ENCODE measurements around the gene NHS. TPM values are rescaled to one million over a fixed set of nuclear protein-coding genes. Genes with fewer than 3 reads are reported as not detected.
A peak's percentile ranks its signal among the peaks of the same experiment; 100 is the strongest.

NHS gene
- total RNA-seq, 1 experiment from 2014 or later: 6.2 TPM

- Mint-ChIP-seq H3K9me3 (ENCODE audit: unreplicated experiment) (no peaks in the 10 kb centered on the region), H3K36me3 (ENCODE audit: insufficient read depth, unreplicated experiment) (no peaks in the 10 kb centered on the region), H3K4me3 (ENCODE audit: unreplicated experiment) (no peak overlapping the region), H3K27me3 (ENCODE audit: insufficient read depth, unreplicated experiment) (peaks cover 13% of the 10 kb centered on the region), H3K27ac (ENCODE audit: low read depth, unreplicated experiment) (no peak overlapping the region), H3K4me1 (ENCODE audit: insufficient read depth, unreplicated experiment) (peaks cover 27% of the 10 kb centered on the region)
- BruUV-seq (replicated peaks): no TSS peak
- POLR2A ChIA-PET: interaction anchor here (1.0 to 1.7 kb wide), 2 partner anchors 8 to 36 kb away, joined by 4 to 5 read pairs; no protein-coding TSS in a partner anchor
- no peak for DNase-seq (ENCODE audit: unreplicated experiment)
- intact Hi-C loops (cut with micrococcal nuclease): no loop called here
- TF ChIP-seq CTCF (IDR thresholded peaks at IDR 0.05; ENCODE audit: unreplicated experiment): no peak
- CTCF ChIA-PET: interaction anchor here (0.6 to 2.6 kb wide), 4 partner anchors 30 to 307 kb away, joined by 3 to 9 read pairs (median 4); no protein-coding TSS in a partner anchor
Observed at GRCh38 chrX:17549107-17549651, 174.2 kb downstream of the NHS start.

- H3K27ac Mint-ChIP-seq (ENCODE audit: low read depth, unreplicated experiment): no peak overlapping the region
- no peak for TF ChIP-seq CTCF (IDR thresholded peaks at IDR 0.05; ENCODE audit: unreplicated experiment)
- peaks cover 29% of the 10 kb centered on the region for H3K4me1 Mint-ChIP-seq (ENCODE audit: insufficient read depth, unreplicated experiment)
- POLR2A ChIA-PET: no interaction called here
- no peaks in the 10 kb centered on the region for H3K36me3 Mint-ChIP-seq (ENCODE audit: insufficient read depth, unreplicated experiment)
- H3K4me3 Mint-ChIP-seq (ENCODE audit: unreplicated experiment): no peak overlapping the region
- H3K27me3 Mint-ChIP-seq (ENCODE audit: insufficient read depth, unreplicated experiment): peaks cover 13% of the 10 kb centered on the region
- BruUV-seq (replicated peaks): no TSS peak
- DNase-seq (ENCODE audit: unreplicated experiment): no peak
- H3K9me3 Mint-ChIP-seq (ENCODE audit: unreplicated experiment): no peaks in the 10 kb centered on the region
- intact Hi-C loops (cut with micrococcal nuclease): no loop called here
- CTCF ChIA-PET: interaction anchor here (1.2 to 2.6 kb wide), 3 partner anchors 30 to 308 kb away, joined by 3 to 9 read pairs (median 4); no protein-coding TSS in a partner anchor
Observed at GRCh38 chrX:17550011-17550410, 175.0 kb downstream of the NHS start.

DNA sequence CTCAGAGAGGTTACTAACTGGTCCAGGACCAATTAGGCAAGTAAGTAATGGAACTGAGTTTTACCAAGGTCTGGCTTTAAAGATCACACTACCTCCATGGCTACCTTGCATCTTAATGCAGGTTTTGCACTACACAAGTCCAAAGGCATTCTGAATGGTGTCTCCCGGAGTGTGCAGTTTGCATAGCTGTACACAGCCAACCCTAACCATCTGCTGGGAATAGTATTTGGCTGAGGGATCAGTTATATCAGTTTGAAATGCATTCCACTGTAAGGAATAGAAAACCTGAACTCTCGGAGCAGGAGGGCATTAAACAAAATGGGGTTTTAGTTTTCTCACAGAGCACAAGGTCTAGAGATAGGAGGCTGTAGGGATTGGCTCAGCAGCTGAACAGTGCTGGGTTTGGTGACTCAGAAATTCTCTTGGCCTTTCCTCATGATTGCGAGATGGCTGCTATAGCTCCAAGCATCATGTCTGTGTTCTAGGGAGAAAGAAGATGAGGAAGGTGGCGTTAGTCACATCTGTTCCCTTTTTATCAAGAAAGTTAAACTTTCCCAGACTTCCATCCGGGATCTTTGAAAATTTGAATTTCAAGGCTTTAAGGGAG is 177.1 kb downstream of the NHS start:
- H3K9me3 Mint-ChIP-seq (ENCODE audit: unreplicated experiment): no peaks in the 10 kb centered on the region
- H3K4me3 Mint-ChIP-seq (ENCODE audit: unreplicated experiment): no peak overlapping the region
- peak; percentile 72 for DNase-seq (ENCODE audit: unreplicated experiment)
- no peaks in the 10 kb centered on the region for H3K36me3 Mint-ChIP-seq (ENCODE audit: insufficient read depth, unreplicated experiment)
- TF ChIP-seq CTCF (IDR thresholded peaks at IDR 0.05; ENCODE audit: unreplicated experiment): no peak
- H3K4me1 Mint-ChIP-seq (ENCODE audit: insufficient read depth, unreplicated experiment): peaks cover 29% of the 10 kb centered on the region
- ChIA-PET CTCF (no interaction called here), POLR2A (interaction anchor here (1.2 kb wide), 1 partner anchor 29 kb away, joined by 3 read pairs; no protein-coding TSS in a partner anchor)
- intact Hi-C loops (cut with micrococcal nuclease): no loop called here
- H3K27me3 Mint-ChIP-seq (ENCODE audit: insufficient read depth, unreplicated experiment): no peaks in the 10 kb centered on the region
- no TSS peak for BruUV-seq (replicated peaks)
- no peak overlapping the region for H3K27ac Mint-ChIP-seq (ENCODE audit: low read depth, unreplicated experiment)

GRCh38 chrX:17553469-17553868 is 178.5 kb downstream of the NHS start:
- intact Hi-C loops (cut with micrococcal nuclease): no loop called here
- no peaks in the 10 kb centered on the region for H3K27me3 Mint-ChIP-seq (ENCODE audit: insufficient read depth, unreplicated experiment)
- H3K4me3 Mint-ChIP-seq (ENCODE audit: unreplicated experiment): no peak overlapping the region
- peak overlapping the region; percentile 89 for H3K27ac Mint-ChIP-seq (ENCODE audit: low read depth, unreplicated experiment)
- no peaks in the 10 kb centered on the region for H3K9me3 Mint-ChIP-seq (ENCODE audit: unreplicated experiment)
- H3K4me1 Mint-ChIP-seq (ENCODE audit: insufficient read depth, unreplicated experiment): peaks cover 18% of the 10 kb centered on the region
- no peaks in the 10 kb centered on the region for H3K36me3 Mint-ChIP-seq (ENCODE audit: insufficient read depth, unreplicated experiment)
- ChIA-PET CTCF (interaction anchor here (0.9 to 1.7 kb wide), 3 partner anchors 10 to 71 kb away, joined by 3 to 4 read pairs (median 3); no protein-coding TSS in a partner anchor), POLR2A (interaction anchor here (1.0 to 1.6 kb wide), 3 partner anchors 10 to 140 kb away, joined by 3 to 9 read pairs (median 4); no protein-coding TSS in a partner anchor)
- peak; percentile 90 for DNase-seq (ENCODE audit: unreplicated experiment)
- BruUV-seq (replicated peaks): no TSS peak
- no peak for TF ChIP-seq CTCF (IDR thresholded peaks at IDR 0.05; ENCODE audit: unreplicated experiment)
